OCI-LY7 (cell line): ENCODE measurements around the gene TLE3. TPM values are rescaled to one million over a fixed set of nuclear protein-coding genes. Genes with fewer than 3 reads are reported as not detected.

Source experiments
- BruUV-seq: library from RNA; stranded (reverse); fragments of 400-500 nt; replicated peaks from 2 replicates; lab custom pipeline; 2021; lab: Mats Ljungman, UMichigan
- CTCF ChIA-PET: fragments of 300-600 bp; sonication (Branson Sonifier 250); formaldehyde crosslinking; loops from one replicate; lab custom pipeline; 2022; ENCODE audit warnings: antibody characterized with exemption; ENCODE audit not compliant: unreplicated experiment; lab: Charles Lee
- POLR2A ChIA-PET: fragments of 300-600 bp; sonication (Branson Sonifier 250); formaldehyde crosslinking; loops from one replicate; lab custom pipeline; 2022; ENCODE audit warnings: antibody characterized with exemption; lab: Charles Lee
- DNase-seq: peaks from one replicate; pipeline ENCODE4 v3.0.0-alpha.2; 2015; ENCODE audit warnings: low spot score
- H2AFZ ChIP-seq: fragments of 200-600 bp; sonication (generic), shearing (Covaris generic); 2 replicates; pipeline ENCODE4 v1.6.1; 2014; ENCODE audit warnings: mild to moderate bottlenecking, antibody characterized with exemption, low read length, moderate library complexity
- H3K27ac ChIP-seq: fragments of 200-600 bp; sonication (generic); 2 replicates; pipeline ENCODE4 v1.5.1; 2014; ENCODE audit warnings: mixed run types, low read depth, mild to moderate bottlenecking, moderate library complexity, low read length, inconsistent platforms; ENCODE audit not compliant: poor library complexity, severe bottlenecking
- H3K36me3 ChIP-seq: fragments of 200-600 bp; sonication (generic); 2 replicates; pipeline ENCODE4 v1.6.1; 2014; ENCODE audit warnings: mild to moderate bottlenecking, antibody characterized with exemption, low read length, moderate library complexity, mixed read lengths; ENCODE audit not compliant: insufficient read depth
- H3K4me1 ChIP-seq: fragments of 200-600 bp; sonication (generic); 2 replicates; pipeline ENCODE4 v1.5.1; 2014; ENCODE audit warnings: mild to moderate bottlenecking, low read length; ENCODE audit not compliant: insufficient read depth, poor library complexity, severe bottlenecking
- H3K4me2 ChIP-seq: fragments of 200-600 bp; sonication (generic); 2 replicates; pipeline ENCODE4 v1.6.1; 2014; ENCODE audit warnings: mild to moderate bottlenecking, low read length
- H3K4me3 ChIP-seq: fragments of 200-600 bp; sonication (generic); 2 replicates; pipeline ENCODE4 v1.5.1; 2014; ENCODE audit warnings: mild to moderate bottlenecking, low read depth, low read length; ENCODE audit not compliant: poor library complexity, severe bottlenecking
- H3K79me2 ChIP-seq: fragments of 200-600 bp; sonication (generic); 2 replicates; pipeline ENCODE4 v1.6.1; 2016; ENCODE audit warnings: low read depth, mild to moderate bottlenecking, low read length, moderate library complexity, mixed read lengths; ENCODE audit not compliant: insufficient read depth
- H3K9me2 ChIP-seq: fragments of 200-600 bp; sonication (generic); 2 replicates; pipeline ENCODE4 v1.6.1; 2016; ENCODE audit warnings: mild to moderate bottlenecking, low read length, mixed read lengths; ENCODE audit not compliant: insufficient read depth
- H3K9me3 ChIP-seq: fragments of 200-600 bp; sonication (generic); 2 replicates; pipeline ENCODE4 v1.6.1; 2014; ENCODE audit warnings: mild to moderate bottlenecking, mixed run types, low read length, mixed read lengths
- H4K20me1 ChIP-seq: fragments of 200-600 bp; sonication (generic); 2 replicates; pipeline ENCODE4 v1.6.1; 2014; ENCODE audit warnings: mild to moderate bottlenecking, antibody characterized with exemption, low read length, moderate library complexity, mixed read lengths; ENCODE audit not compliant: insufficient read depth
- EZH2phosphoT487 ChIP-seq: fragments of 200-600 bp; sonication (generic); IDR thresholded peaks from 2 replicates; pipeline ENCODE4 v1.6.1; 2018; ENCODE audit warnings: low read depth, borderline replicate concordance, mild to moderate bottlenecking, mixed run types, antibody characterized with exemption, low read length, moderate library complexity, mixed read lengths
- intact Hi-C: fragments of 100-400 bp; cut with micrococcal nuclease; formaldehyde crosslinking; loops from one replicate; pipeline ENCODE4 v1.10.0; 2022; ENCODE audit not compliant: unreplicated experiment
- total RNA-seq, 2 experiments: library from RNA; depleted of rRNA in 1 of 2; stranded (reverse); fragments of >200 nt in 1 of 2; shearing (Covaris generic) in 1 of 2; gene quantifications; 2 replicates each; pipeline ENCODE4 v1.2.3, GENCODE V29; 2014 to 2022
- TF ChIP-seq, protein P1 (sequence below): fragments of 200-600 bp; sonication (generic); conservative IDR thresholded peaks from 2 replicates; pipeline ENCODE4 v1.5.1; 2014; ENCODE audit warnings: mild to moderate bottlenecking, antibody characterized with exemption, low read length, moderate library complexity, mixed read lengths

Gene TLE3
- total RNA-seq, 2 experiments from 2014 or later, result 31.9 to 37.9 TPM

DNA sequence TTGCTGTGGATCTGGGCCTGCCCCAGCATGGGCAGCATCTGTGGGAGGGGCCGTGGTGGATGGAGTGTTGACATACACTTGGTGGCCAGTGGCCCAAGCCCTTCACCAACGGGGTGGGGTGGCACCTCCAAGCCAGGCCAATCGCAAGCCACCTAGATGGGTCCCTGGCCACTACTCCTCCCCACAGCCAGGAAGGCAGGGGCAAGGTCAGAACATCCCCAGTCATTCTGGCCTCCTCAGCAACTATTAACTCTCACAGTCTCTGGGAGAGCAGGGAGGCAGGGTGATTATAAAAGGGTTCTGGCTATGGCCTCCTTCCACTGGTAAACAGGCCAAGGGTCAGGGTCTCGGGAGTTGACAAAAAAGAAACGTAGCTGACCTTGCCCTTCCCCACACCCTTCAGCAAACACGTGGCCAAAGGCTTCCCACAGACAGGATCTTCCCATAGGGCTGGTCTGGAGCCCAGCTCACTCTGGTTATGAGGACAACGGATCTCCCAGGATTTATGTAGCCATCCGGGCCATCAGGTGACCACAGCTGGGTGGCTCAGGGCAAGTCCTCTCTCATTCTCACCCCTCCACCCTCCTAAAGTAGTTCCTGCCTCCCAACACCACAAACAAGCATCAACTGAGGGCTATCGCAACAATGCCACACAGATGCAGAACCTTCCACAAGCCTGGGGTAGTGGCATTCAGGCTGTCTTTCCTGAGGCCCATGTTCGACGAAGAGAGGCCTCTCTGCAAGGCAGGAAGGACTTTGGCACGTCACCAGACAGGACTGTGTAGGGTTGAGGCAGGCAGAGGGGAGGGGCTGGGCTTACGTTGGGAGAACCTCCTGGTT, 18.9 kb downstream of the TLE3 start:
- no TSS peak for BruUV-seq
- DNase-seq, result no peak
- TF ChIP-seq EZH2phosphoT487, result no peak
- TF ChIP-seq, protein P1, sequence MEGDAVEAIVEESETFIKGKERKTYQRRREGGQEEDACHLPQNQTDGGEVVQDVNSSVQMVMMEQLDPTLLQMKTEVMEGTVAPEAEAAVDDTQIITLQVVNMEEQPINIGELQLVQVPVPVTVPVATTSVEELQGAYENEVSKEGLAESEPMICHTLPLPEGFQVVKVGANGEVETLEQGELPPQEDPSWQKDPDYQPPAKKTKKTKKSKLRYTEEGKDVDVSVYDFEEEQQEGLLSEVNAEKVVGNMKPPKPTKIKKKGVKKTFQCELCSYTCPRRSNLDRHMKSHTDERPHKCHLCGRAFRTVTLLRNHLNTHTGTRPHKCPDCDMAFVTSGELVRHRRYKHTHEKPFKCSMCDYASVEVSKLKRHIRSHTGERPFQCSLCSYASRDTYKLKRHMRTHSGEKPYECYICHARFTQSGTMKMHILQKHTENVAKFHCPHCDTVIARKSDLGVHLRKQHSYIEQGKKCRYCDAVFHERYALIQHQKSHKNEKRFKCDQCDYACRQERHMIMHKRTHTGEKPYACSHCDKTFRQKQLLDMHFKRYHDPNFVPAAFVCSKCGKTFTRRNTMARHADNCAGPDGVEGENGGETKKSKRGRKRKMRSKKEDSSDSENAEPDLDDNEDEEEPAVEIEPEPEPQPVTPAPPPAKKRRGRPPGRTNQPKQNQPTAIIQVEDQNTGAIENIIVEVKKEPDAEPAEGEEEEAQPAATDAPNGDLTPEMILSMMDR, result no peak
- CTCF ChIA-PET, result no interaction called here
- Histone ChIP-seq H3K79me2 (peaks cover 7% of the 10 kb centered on the region; the same call in 1 of the 2 replicates), H3K36me3 (peaks cover 84% of the 10 kb centered on the region), H3K4me3 (no peak overlapping the region), H3K4me2 (no peak overlapping the region), H4K20me1 (peaks cover 5% of the 10 kb centered on the region; the same call in 1 of the 2 replicates), H3K9me2 (no peaks in the 10 kb centered on the region), H3K9me3 (no peaks in the 10 kb centered on the region), H3K27ac (no peak overlapping the region), H2AFZ (no peak overlapping the region), H3K4me1 (peaks cover 12% of the 10 kb centered on the region)
- intact Hi-C loops, result no loop called here
- POLR2A ChIA-PET, result interaction anchor here (0.6 kb wide), 1 partner anchor 156 kb away, joined by 3 read pairs; no protein-coding TSS in a partner anchor

DNA sequence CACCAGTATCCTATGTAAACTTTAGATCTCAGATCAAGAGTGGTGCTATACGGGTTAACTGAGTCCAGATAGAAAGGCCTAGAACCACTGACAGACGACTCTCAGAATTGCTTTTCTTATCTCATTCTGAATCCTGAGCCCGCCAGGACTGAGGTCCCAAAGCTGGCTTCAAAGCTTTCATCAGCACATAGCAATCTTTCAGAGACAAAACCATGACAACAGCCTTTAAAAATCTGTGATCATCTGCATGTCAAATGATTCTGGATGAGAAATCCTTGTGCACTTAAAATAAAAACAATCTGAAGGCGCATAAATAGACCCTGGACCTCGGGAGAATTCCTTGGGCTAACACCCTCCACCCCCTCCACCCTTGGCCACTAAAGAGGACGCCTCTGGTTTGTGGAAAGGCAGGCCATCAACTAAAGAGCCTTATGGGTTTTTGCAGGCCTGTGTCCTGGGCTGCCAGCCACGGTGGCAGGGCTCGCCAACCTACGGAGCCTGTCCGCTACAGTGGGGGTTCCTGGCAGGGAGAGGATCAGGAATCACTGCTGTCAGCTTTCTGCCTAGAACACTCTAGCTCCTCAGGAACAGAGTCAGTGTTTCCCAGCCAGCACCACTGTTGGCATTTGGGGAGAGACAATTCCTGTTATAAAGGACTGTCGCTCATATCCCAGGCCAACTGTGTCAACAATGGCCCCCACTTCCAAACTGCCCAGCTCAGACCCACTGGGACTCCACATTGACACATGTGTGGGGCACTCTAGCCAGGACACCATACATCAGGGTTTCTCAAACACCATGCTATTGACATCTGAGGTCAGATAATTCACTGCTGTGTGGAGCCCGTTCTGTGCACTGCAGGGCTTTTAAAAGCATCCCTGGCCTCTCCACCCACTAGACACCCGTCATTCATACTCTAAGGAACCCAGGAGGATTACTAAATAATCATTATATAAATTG, 20.2 kb downstream of the TLE3 start:
- Histone ChIP-seq H3K4me3 (no peak overlapping the region), H3K4me1 (no peaks in the 10 kb centered on the region), H3K9me3 (no peaks in the 10 kb centered on the region), H4K20me1 (0 out of 2 replicates have a peak, but pooled peaks cover 5% of the 10 kb centered on the region), H3K4me2 (no peak overlapping the region), H3K36me3 (peaks cover 84% of the 10 kb centered on the region), H3K9me2 (no peaks in the 10 kb centered on the region), H3K79me2 (no peaks in the 10 kb centered on the region), H3K27ac (no peak overlapping the region), H2AFZ (no peak overlapping the region)
- POLR2A ChIA-PET, result interaction anchor here (0.6 kb wide), 1 partner anchor 154 kb away, joined by 3 read pairs; no protein-coding TSS in a partner anchor
- CTCF ChIA-PET, result no interaction called here
- intact Hi-C loops, result no loop called here
- no peak for TF ChIP-seq EZH2phosphoT487
- TF ChIP-seq, protein P1, result no peak
- DNase-seq, result no peak
- BruUV-seq, result no TSS peak
